ENCODE measurements around the gene NAPB.
A peak's percentile ranks its signal among the peaks of the same experiment; 100 is the strongest.

The NAPB gene

DNA sequence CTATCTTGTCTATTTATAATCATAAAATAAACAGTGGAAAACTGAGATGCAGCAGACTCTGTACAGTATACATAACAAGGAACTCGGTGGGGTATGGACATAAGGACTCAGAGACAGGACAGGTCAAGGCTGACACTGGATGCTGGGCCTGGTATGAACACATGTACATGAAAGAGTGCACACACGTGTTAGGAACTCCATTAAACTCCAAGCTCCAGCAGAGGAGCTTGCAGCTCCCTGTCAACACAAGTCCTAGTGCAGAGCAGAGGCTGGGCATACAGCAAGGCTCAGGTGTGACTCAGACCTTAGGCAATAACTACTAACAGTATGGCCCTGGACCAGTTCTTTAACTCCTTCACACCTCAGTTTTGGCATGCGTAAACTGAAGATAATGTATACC is 17.1 kb downstream of the NAPB start:
- no peak for DNase-seq

DNA sequence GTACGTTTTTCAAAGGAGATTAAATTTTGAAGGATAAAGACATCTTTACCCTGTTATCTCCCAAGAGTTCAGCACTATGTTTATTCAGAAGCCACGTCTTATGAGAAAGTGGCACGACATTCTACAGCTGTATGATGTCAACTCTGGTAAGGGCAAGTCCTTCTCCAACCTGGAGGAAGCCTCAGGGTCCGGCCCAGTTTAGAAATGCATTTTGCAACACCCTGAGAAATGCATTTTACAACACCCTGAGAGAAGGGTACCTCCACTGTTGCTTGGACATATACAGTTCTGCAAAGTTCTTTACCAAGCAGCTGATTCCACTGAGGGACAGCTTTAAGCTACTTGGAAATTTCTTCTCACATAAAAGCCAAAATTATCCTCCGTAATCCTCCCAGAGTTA is 17.5 kb downstream of the NAPB start:
- no peak for DNase-seq

DNA sequence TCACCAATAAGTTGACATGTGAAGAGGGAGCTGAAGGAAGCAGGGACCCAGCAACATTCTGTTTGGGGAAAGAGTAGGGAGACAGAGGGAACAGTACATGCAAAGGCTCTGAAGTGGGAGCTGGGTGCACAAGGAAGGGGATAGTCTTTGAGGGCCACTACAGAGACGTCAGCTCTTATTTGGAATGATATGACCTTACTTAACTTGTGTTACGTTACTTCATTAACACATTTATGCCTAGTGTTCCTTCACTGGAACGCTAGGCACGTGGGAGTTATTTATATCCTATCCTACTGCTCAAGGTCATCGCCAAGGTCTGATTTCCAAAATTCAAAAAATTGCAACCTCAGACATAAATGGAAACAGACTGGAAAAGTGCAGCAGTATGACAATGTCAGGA is 20.2 kb downstream of the NAPB start:
- no peak for DNase-seq

DNA sequence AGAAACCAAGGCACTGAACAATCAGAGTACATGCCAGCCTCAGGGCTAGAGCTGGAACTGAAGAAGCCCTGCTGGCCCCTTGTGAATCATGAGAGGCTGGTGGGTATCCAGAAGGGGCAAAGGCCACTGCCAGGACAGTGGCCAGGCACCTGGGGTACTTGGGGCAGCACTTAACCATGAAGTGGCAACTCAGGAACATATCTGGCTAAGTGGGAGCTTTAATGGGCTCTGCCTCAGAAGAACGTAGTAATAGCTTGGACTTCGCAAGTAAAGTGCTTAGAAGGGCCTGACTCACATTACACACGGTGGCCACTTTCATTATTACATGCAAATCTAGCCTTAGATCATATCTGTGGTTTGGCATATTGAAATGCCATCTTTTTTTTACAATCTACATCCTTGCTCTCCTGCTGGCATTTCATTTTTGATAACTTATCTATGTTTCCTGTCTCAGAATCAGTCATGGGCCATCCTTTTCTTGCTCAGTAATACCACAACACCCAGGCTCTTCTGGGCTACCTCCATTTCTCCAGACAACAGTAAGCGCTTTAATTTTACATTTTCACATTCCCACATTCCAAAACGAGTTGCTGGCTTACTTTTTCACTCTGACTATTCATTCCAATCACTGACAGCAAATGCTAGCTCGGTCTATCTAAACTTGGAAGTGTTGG is 21.6 kb downstream of the NAPB start:
- peak; percentile 15 to 30 (median 16) for DNase-seq

DNA sequence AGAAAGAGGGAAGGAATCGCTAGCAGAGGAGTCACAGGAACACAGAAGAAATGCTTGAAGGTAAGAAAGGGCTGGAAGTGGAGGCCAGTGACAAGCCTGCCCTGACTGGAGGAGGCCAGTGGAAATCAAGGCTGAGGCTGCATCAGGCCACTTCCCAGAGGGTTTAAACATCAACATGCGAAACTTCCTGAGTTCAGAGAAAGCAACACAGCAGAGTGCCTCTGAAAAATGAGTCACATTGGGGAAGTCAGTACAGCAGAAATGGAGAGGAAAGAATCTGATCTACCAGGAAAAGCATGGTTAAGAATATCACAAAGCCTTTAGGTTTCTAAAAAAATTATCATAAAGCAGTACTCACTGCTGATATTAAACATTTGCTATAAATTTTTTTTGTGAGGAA is 23.3 kb downstream of the NAPB start:
- DNase-seq: peak; percentile 66 to 77 (median 77)

DNA sequence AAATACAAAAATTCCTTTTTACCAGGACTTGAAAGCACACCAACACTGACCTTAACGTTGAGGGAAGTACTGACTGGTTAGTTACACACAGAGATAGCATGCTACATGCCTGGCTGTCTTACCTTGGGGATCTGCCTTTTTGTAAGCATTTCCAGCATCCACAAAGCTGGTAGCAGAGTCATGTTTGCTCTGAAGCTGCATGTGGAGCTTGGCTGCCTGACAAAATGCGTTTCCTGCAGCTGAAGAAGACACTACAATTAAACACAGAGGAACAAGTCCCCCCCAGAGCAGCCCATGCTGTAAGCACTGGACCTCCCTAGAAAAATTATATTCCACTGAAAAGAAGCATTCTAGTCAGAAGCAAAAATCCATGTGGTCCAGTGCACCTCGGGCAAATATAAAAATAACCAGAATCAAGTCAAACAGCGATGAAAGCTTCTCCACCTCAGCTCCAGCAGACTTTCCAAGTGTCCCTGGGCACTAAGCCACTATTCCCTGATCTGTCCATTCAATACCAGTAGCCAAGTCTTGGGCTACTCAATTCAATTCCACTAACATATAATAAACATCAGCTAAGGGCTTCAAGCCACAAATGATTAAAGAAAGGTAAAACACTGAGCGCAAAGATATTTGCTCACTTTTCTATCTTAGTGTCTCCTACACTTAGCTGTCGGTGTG is 24.2 kb downstream of the NAPB start:
- DNase-seq: no peak

DNA sequence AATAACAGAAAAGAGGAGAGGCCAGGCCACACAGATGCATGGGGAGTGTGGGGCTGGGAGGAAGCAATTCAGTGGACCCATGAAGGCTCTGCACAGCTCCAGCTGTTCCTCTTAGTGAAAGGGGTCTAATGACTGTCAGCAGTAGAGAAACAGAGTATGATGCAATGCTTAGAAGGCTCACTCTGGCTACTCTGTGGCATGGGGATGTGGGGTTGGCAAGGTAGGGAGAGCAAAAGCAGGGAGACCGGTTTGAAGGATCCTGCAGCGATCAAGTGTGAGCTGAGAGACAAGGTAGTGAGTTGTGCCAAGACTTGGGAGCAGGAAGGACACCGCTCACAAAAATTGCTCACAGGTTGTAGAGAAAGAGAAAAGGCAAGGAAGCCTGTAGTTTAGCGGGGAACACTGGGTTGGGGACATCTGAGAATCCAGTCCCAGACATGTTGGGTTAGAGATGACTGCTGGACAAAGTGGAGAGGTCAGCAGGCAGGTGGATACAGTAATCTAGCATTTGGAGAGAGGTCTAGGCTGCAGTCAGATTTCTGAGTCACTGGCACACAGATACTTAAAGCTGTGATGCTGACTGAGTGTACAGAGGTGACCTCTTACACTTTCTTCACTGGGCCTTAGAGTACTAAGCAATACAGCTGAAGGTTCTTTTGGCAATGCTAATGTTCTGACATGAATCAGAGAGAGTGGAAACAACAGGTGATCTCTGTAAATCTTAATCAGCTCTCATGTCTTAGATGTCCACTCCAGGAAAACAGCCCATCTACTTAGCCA is 27.1 kb downstream of the NAPB start:
- no peak for DNase-seq

DNA sequence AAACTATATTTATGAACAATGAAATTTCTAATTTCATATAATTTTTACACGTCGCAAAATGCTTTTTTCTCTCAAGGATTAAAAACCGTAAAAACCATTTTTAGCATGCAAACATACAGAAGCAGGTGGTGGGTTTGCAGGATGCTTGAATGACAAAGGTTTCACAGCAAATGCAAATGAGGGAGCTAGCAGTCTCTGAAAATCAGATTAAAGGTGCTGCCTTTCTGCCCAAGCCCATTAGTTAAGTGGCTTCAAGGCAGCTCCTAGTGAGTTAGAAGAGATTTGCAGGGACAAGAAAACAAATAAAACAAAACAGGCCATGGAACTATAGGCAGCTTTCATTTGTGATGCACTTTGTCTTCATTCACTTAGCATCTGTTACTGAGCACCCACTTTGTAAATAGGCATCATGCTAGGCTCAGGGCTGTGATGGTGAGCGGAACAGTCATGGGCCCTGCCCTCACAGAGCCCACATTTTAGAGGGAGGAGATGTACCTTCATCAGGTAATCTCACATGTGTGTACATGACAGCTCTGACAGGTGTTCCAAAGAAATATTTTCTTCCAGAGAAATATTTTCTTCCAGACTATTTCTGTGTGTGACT is 29.5 kb downstream of the NAPB start:
- DNase-seq: no peak

DNA sequence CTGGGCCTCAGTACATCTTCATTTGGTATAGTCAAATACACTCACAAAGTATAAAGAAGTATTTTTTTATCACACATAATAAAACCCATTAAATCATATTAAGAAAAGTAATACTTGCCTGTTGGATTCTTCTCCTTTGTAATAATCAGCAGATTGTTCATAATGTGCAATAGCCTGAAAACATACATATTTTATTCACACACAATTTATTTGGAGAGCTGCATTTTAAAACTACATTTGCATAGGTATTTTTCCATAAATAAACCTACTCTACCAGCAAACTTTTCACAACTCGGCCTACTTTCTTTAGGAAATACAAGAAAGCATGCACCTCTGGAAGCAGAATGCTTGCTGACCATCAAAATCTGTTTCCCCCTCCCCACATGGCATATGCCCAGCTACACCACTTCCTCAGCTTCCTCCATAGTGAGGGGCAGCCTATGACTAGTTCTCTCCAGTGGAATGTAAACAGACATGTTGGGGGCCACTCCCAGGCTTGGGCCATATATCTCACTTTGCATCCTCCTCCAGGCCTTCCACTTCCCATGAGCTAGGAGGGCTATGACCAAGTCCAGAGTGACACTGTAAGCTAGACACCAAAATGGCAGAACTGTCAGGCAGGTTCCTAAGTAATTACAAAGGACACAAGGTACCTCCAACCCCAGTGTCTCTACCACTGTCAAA is 31.1 kb downstream of the NAPB start:
- DNase-seq: no peak

DNA sequence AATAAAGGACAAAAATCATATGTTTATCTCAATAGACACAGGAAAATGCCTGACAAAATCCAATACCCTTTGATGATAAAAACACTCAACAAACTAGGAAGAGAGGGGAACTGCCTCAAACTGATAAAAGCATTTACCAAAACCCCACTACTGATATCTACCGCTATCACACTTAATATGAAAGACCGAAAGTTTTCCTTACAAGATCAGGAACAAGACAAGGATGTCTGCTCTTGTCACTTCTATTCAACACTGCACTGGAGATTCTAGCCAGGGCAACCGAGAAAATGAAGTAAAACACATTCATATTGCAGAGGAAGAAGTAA is 34.2 kb downstream of the NAPB start:
- DNase-seq: no peak

DNA sequence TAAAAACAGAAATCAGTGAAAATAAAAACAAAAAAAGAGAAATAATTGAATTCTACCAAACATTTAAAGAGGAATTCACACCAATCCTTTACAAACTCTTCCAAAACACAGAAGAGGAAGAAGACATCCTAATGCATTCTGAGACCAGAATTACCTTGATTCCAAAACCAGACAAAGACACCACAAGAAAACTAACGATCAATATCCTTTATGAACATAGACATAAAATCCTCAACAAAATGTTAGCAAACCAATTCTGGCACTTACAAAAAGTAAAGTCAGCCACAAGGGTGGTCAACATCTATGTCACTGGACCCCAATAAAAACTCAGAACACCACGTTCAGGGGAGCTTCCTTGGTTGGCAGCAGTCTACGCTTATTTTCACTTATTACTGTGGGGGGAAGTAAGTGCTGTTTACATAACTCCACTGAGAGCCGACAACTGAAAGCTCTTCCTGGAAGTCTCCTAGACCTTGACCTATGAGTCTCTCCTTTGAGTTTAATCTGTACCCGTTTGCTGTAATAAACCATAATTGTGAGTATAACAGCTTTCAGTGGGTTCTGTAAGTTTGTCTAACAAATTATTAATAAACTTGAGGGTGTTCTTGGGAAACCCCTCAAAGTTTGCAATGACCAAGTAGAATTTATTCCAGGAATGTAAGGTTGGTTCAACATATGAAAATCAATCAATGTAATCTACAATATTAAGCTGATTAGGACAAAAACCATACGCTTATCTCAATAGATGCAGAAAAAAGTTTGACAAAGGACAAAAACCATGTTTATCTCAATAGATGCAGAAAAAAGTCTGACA is 34.8 kb downstream of the NAPB start:
- DNase-seq: no peak

DNA sequence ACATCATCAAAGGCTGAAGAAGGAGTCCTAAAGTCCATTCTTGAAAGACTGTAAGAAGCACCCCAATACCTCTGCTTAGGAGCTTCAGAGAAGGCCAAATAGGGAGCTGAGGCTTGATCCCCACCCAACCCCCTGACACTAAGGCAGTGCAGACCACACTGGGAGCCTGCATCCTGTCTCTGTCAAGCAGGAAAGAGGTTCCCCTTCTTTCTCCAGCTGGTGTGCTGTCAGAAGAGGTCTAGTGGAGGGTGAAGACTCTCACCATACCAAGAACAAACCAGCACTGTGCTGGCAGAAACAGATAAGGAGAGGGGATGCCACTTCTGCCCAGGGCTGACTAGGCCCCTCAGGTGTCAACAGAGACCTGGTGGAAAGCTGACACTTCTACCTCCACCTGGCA is 39.4 kb downstream of the NAPB start:
- DNase-seq: no peak

DNA sequence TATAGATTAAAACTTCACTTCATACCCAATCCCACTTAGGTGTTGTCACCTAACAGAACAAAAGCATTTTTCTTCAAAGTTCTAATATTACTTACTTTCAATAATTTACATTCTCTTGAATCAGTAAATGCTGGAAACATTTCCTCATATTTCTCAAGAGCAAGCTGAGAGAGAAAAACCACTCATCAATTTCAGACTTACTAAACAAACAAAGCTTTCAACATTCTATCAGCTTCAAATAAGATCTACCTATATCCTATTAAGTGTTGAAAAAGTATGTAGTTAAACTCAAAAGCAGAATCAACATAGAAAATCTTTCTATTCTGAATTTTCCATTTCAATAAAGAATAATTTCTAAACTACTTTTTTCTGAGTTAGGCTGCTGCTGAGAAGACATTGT is 41.5 kb downstream of the NAPB start:
- DNase-seq: no peak

DNA sequence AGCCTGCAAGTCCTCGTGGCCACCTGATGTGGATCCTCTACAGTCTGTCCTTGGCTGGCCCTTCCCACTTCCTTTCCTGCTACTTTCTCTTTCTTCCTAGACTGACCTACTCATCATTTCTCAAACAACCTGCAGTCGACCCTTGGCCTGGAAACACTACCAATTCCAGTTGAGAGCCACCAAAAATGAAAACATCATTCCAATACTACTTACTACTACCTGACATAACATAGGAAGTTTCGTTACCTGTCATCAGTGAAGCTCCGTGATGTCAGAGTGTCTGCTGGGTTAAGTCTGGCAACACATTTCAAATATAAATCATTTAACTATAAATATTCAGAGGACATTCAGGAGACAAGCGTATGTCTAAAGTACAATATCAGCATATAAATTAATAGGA is 45.5 kb downstream of the NAPB start:
- no peak for DNase-seq

DNA sequence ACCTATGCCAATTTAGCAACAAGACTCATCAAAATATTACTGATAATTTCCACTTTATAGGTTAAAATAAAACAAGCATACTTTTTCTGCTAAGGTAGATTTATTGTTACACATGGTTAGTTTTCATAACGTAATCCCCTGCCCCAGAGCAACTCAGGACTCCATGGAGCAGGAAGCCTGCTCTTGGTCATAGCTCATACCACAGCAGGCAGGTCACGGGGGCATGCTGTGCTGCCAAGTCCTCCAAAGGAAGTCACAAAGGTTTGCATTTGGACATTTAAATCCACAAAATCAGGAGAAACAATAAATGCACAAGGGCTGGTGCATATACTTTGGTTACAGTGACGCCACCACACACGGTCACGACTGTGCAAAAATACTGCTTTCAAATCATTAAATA is 46.8 kb downstream of the NAPB start:
- no peak for DNase-seq

DNA sequence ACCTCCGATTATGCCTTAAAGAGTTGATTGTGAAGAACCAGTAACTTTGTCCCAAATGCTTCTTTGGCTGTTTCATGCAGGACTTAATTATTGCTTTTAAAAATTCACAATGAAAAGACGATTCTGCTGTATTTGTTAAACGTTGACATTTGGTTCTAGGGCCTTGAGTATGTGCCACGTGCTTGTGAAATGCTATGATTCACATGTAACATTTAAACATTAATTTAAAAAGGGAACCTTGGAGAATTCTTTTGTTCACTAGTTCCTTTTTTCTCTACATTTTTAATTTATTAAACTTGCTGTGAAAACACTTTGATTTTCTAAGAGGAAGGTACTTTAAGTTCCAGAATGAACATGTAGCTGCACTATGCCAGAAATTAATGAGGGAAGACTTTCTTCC is 49.8 kb downstream of the NAPB start:
- DNase-seq: peak; percentile 28 to 76 (median 69)

DNA sequence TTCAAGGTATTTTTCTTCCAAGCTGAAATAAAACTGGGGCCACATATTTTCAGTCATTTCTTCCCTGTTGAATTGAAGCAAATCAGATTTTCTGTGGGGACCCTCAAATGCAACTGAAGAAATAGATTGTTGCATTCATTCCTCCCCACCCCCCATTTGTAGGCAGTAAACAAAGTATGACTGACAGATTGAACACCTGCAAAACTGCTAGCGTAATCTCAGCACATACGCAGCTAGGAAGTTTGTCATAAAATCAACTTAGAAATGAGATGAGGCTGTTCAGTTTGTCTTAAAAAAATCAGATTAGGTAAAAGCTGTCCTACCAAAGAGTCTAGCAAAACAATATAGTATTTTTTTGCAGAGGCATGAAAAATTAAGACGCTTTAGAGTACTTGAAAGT is 50.4 kb downstream of the NAPB start:
- no peak for DNase-seq

DNA sequence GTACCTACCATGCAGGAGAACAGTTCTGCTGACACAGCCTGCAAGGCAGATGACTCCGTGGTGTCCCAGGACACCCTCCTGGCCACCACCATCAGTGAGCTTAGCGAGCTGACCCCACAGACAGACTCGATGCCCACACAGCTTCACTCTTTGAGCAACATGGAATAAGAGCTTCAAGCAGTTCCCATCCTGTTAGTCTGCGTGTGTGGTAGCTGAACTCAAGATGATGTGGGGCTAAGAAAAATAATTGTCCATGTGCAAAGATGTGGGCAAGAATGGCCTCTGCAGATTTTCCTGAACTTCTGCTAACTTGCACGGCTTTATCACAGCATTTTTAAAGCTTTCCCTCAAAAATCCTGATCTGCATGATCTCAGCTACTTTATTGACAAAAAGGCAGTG is 51.0 kb downstream of the NAPB start:
- no peak for DNase-seq

DNA sequence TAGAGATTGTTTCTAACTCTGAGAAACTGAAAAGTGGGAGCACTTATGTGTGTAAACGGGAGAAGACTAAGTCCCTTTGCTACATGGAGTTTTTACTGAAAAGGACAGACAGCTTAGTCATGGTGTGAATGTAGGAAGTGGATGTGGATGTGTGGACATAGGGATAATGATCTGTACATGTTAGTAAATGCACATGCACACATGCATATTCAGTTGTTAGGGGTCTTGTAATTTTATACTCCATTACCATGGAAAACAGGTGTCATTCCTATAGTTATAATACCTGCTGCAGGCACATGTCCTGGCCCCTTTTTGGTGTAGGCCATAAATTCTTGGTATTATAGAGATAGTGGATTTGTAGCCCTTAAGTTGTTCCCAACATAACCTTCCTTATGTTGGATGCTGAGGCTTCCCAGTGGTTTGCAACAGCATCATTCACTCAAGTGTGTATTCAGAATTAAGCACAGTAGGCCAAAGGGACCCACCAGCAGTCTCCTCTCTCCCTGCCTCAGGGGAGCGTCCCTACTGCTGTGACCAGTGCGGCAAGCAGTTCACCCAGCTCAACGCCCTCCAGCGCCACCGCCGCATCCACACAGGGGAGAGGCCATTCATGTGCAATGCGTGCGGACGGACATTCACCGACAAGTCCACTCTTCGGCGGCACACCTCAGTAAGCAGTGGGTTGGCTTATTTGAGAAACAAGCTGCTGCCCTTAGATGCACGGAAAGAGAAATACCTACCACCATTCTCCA is 52.0 kb downstream of the NAPB start:
- peak in 1 of 3 donors; percentile 15 for DNase-seq

DNA sequence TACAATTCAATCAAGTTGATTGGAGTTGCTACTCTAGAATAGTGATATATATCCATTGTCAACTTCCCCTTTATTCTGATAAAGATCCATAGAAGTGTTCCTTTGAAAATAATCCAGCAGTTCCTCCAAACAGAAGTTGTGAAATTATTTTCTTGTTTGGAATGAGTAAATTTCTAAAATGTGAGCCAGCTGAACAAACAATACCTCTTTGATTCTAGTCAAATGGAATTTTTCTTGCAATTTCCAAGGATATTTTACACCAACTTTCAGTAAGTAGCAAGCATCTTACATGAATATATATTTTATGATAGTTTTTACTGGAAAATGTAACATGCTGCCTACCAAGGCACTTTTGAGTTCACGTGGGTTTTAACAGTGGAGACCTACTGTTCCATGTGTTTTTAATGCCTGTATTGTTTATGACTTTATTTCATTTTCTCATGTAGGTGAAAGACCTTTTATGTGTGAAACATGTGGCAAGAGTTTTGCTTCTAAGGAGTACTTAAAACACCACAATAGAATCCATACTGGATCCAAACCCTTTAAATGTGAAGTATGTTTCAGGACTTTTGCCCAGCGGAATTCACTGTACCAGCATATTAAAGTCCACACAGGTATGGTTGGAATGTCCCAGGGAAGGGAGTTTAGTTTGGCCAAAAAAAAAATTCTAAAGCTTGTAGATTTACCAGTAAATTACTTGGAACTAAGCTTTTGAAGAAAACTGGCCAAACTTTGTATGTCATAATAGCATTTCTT is 52.8 kb downstream of the NAPB start:
- DNase-seq: peak in 1 of 3 donors; percentile 13

DNA sequence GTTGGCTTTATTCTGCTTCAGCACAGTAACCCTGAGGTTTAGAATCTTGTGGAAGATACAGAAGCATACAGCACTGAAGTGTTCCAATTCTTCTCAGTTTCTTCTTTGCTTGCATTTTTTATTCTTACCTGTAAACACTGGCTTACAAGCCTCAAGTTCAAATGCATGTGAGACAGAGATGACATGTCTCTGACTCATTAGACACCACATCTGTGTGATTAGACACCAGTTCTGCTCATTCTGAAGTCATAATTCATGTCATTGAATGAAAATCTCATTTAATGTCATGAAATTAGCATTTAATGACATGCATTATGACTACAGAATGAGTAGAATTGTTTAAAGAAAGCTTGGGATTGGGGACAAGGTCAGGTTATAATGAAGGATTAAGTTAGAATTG is 53.5 kb downstream of the NAPB start:
- DNase-seq: peak in 2 of 3 donors; percentile 23 to 26

Data from suppressor macrophage treated with lipopolysaccharide for 1 hour (primary cell).